HG02884 (cell line): ENCODE measurements around the gene TAF7L.

ENCODE experiments used
- ATAC-seq: cut with Tn5 transposase; IDR thresholded peaks from one replicate; pipeline ENCODE4 v1.9.1; 2021; ENCODE audit warnings: mild to moderate bottlenecking, moderate library complexity; ENCODE audit not compliant: unreplicated experiment

Gene TAF7L

DNA sequence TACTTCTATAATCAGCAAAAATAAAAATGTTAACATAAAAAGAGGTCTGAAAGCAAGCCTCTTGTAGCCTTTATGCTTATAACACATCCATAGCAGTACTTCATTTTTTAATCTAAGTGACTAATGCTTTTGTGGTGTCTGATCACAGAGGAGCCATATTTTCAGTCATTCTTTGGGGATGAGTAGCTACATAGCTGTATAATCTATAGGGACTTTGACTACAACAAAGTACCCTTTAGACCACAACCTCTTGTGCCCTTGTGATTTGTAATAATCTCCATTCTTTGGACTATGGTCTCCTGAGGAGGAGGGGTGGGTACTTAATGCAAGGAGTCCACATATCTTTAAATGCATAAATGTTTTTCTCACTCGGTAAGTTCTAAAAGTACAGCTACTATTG is 62.0 kb downstream of the TAF7L start:
- ATAC-seq = no peak

DNA sequence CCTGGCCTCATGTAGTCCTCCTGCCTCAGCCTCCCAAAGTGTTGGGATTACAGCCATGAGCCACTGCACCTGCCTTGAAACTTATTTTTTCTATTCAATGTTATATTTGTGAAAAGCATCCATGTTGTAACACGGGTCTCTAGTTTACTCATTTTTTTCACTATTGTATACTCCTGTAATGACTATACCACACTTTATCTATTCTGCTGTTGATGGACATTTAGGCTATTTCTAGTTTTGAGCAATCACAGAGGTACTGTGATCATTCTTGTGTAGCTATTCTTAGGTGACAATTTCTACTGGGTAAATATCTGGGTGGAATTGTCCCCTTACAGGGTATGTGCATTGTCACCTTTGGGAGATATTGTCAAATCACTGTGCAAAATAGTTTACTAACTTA is 67.9 kb downstream of the TAF7L start:
- ATAC-seq = peak; percentile 85

DNA sequence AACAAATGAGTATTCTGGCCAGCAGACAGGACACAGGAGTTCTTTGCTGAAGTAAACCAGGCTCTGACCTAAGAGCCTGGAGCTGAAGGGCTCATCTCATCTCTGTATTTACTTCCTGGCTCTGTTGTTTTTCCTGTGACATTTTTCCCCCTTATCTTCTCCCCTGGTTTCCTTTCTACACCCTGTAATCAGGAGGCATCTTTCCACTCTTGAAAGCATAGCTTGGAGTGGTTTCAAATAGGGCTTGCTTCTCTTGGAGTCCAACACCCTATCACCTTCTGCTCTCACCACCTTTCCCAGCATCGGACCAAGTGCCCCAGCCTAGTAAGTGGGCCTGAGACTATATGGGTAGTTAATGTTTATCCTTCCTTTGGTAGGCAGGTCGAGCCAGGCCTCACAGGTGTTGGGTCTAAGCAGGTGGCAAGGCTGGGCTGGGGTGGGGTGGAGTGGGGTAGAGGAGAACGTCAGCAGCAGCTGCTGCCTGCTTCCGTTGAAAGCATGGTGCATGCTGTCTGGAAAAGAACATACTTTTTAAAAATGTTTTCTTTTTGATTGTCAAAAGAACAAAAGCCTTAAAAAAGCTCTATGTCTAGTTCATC is 70.4 kb downstream of the TAF7L start:
- no peak for ATAC-seq

DNA sequence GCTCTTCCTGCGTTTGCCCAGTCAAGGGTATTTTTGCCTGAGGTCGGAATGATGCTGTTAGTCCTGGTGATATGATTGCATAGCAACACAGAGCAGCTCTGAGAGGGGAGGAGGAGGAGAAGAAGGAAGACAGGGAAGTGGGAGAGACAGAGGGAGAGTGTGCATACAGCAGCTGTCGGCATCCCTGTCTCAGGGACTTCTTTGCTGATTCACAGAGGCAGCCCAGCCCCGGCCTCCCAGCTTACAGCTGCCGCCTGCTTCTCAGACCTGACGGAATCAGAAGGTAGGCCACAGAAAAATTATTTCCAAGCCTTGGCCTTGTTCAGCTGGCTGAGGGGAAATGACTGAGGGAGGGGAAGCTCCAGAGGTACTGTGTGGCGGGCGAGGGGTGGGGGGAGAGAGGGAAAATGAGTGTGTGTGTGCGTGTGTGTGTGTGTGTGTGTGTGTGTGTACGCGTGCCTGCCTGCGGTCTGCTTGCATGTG is 71.2 kb downstream of the TAF7L start:
- no peak for ATAC-seq

DNA sequence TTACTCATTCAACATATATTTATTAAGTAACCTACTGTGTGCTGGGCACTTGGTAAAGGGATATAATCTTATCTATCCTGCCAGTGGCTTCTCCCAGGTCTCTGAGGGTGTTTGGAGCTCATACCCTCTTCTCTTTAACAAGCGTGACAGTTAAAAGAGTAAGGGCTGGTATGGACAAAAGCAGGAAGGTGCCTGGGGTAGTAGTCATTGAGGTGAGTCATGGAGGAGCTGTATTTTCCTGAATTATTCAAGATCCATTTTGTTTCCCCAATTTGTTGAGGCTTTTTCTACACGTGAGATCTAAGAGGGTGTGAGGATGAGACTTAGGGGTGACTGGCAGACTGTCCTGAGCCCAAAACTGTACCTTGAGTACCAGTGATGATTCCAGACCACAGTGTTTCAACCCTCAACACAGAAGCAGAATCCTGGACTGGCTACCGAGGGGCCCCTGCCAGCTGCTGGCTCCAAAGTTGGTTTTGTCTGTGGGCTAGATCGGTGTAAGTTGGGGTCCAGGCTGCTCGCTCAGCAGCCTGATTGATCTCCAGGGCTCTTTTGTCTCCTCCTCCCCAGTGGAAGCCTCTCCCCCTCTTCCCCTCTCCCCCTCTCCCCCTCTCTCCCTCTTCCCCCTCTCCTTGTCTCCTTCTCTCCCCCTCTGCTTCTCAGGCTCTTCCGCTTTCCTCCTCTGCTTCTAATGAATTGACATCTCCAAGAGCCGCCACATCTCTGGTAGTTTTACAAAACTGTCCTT is 71.8 kb downstream of the TAF7L start, which contains the start of gene DRP2:
DRP2 (plus strand) TSS at position 671 of the 748 bp plus-strand sequence. CDS start 11,862 bp downstream, outside the sequence.
- no peak for ATAC-seq
